ENCODE data around the gene MED31.

- TF ChIP-seq CTCF (IDR thresholded peaks at IDR 0.05; ENCODE audit: poor library complexity, severe bottlenecking) (no peak), MXI1 (conservative IDR thresholded peaks at IDR 0.05; ENCODE audit: poor library complexity, severe bottlenecking) (no peak), EZH2 (IDR thresholded peaks at IDR 0.05; ENCODE audit: borderline replicate concordance, insufficient read depth, low read length, poor library complexity, severe bottlenecking) (no peak), RAD21 (conservative IDR thresholded peaks at IDR 0.05) (no peak), REST (IDR thresholded peaks at IDR 0.05; ENCODE audit: borderline replicate concordance) (no peak), TAF1 (IDR thresholded peaks at IDR 0.05; ENCODE audit: low read depth) (no peak), EP300 (conservative IDR thresholded peaks at IDR 0.05; ENCODE audit: poor library complexity, severe bottlenecking) (no peak), POLR2AphosphoS5 (IDR thresholded peaks at IDR 0.05) (no peak), SMC3 (conservative IDR thresholded peaks at IDR 0.05; ENCODE audit: poor library complexity) (no peak)
Measured at GRCh38 chr17:6596941-6597340, 54.5 kb downstream of the MED31 start.

Data from neural cell (in vitro differentiated cells).